ENCODE measurements around the gene CD2AP. TPM values are rescaled to one million over a fixed set of nuclear protein-coding genes. Genes with fewer than 3 reads are reported as not detected.

CD2AP gene
- total RNA-seq, 1 donor from 2014 or later = 23.6 TPM

- intact Hi-C loops (cut with DNase I) = no loop called here
- Histone ChIP-seq H3K9me3 (no peaks in the 10 kb centered on the region), H3K36me3 (no peaks in the 10 kb centered on the region), H3K27me3 (no peaks in the 10 kb centered on the region), H3K4me1 (no peaks in the 10 kb centered on the region), H3K27ac (no peak overlapping the region), H3K4me3 (no peak overlapping the region)
- TF ChIP-seq POLR2A (IDR thresholded peaks at IDR 0.05) = no peak
- TF ChIP-seq POLR2AphosphoS5 (IDR thresholded peaks at IDR 0.05; ENCODE audit: insufficient read depth in 1 of 2, low read depth in 1 of 2) = no peak
- TF ChIP-seq, protein P1, sequence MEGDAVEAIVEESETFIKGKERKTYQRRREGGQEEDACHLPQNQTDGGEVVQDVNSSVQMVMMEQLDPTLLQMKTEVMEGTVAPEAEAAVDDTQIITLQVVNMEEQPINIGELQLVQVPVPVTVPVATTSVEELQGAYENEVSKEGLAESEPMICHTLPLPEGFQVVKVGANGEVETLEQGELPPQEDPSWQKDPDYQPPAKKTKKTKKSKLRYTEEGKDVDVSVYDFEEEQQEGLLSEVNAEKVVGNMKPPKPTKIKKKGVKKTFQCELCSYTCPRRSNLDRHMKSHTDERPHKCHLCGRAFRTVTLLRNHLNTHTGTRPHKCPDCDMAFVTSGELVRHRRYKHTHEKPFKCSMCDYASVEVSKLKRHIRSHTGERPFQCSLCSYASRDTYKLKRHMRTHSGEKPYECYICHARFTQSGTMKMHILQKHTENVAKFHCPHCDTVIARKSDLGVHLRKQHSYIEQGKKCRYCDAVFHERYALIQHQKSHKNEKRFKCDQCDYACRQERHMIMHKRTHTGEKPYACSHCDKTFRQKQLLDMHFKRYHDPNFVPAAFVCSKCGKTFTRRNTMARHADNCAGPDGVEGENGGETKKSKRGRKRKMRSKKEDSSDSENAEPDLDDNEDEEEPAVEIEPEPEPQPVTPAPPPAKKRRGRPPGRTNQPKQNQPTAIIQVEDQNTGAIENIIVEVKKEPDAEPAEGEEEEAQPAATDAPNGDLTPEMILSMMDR (IDR thresholded peaks at IDR 0.05) = no peak
- DNase-seq (ENCODE audit: extremely low spot score in 2 of 2) = no peak
Measured at GRCh38 chr6:47452899-47453298, 24.7 kb upstream of the CD2AP start.

GRCh38 chr6:47453372-47453936, 24.1 kb upstream of the CD2AP start:
- no peak for DNase-seq (ENCODE audit: extremely low spot score in 2 of 2)
- H3K27me3 ChIP-seq = no peaks in the 10 kb centered on the region
- H3K27ac ChIP-seq = no peak overlapping the region
- no peaks in the 10 kb centered on the region for H3K9me3 ChIP-seq
- TF ChIP-seq, protein P1 (IDR thresholded peaks at IDR 0.05) = no peak
- TF ChIP-seq POLR2A (IDR thresholded peaks at IDR 0.05) (no peak), POLR2AphosphoS5 (IDR thresholded peaks at IDR 0.05; ENCODE audit: insufficient read depth in 1 of 2, low read depth in 1 of 2) (no peak)
- H3K36me3 ChIP-seq = no peaks in the 10 kb centered on the region
- intact Hi-C loops (cut with DNase I) = no loop called here
- no peaks in the 10 kb centered on the region for H3K4me1 ChIP-seq
- no peak overlapping the region for H3K4me3 ChIP-seq

DNA sequence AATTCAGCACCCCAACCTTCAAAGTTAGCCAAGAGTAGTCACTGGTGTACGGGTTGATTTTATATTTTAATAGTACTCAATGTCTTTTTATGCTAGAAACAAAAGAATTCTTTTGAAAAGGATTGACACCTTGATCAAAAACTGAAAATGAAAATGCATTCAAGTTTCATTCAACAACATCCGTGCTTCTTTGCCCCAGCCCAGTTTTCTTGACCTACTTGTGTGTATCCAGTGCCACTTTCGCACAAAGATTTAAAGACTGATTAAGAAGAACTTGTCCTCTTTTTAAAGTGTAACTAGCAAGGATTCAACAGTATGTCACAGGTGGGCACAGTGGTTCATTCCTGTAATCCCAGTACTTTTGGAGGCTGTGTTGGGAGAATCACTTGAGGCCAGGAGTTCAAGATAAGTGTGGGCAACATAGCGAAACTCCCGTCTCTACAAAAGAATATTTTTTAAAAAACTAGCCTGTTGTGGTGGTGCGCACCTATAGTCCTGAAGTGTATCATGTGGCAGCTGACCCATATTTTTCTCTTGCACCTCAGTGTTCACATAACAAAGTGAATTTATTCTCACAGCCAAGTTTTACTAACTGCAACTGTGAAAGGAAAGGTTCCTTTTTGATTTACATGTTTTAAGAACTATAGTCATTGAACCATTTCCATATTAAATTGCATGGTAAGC, 22.7 kb upstream of the CD2AP start:
- intact Hi-C loops (cut with DNase I) = loop anchor here (5.0 kb wide), 1 partner anchor 1928 kb away; no protein-coding TSS in a partner anchor
- TF ChIP-seq, protein P1 (IDR thresholded peaks at IDR 0.05) = no peak
- TF ChIP-seq POLR2AphosphoS5 (IDR thresholded peaks at IDR 0.05; ENCODE audit: insufficient read depth in 1 of 2, low read depth in 1 of 2) (no peak), POLR2A (IDR thresholded peaks at IDR 0.05) (no peak)
- Histone ChIP-seq H3K4me3 (no peak overlapping the region), H3K9me3 (no peaks in the 10 kb centered on the region), H3K27me3 (no peaks in the 10 kb centered on the region), H3K4me1 (no peaks in the 10 kb centered on the region), H3K27ac (no peak overlapping the region), H3K36me3 (no peaks in the 10 kb centered on the region)
- DNase-seq (ENCODE audit: extremely low spot score in 2 of 2) = no peak

DNA sequence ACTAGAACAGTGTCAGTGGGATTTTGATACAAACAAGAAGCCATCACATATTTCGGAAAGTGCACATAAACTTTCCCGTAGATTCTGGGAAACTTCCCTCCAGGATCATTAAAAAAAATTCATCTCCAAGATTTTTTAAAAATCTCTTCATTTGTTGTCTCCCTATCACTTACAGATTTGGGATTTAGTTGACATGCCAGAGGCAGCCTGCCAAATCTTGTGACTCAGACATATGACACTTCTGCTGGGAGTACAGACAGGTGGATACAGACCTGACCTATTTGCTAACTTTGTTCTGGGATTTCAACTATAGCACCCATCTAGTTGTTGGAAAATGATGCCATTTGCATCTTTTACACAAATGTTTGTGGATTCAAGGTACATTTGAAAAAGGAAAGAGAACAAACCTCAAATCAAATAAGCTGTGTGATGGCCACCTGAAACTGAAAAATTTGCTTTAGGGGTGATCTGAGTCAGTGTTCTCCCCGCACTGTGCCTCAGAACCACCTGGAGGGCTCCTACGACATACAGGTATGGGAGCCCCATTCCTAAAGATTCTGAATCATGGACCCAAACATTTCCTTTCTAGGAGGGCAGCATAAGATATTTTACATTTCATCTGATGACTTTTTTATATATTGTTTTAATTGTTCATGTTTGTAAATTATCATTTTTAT, 21.9 kb upstream of the CD2AP start:
- intact Hi-C loops (cut with DNase I) = loop anchor here (5.0 kb wide), 1 partner anchor 1928 kb away; no protein-coding TSS in a partner anchor
- Histone ChIP-seq H3K4me1 (no peaks in the 10 kb centered on the region), H3K27ac (no peak overlapping the region), H3K4me3 (no peak overlapping the region), H3K9me3 (no peaks in the 10 kb centered on the region), H3K27me3 (no peaks in the 10 kb centered on the region), H3K36me3 (no peaks in the 10 kb centered on the region)
- no peak for DNase-seq (ENCODE audit: extremely low spot score in 2 of 2)
- TF ChIP-seq POLR2AphosphoS5 (IDR thresholded peaks at IDR 0.05; ENCODE audit: insufficient read depth in 1 of 2, low read depth in 1 of 2) = no peak
- no peak for TF ChIP-seq POLR2A (IDR thresholded peaks at IDR 0.05)
- TF ChIP-seq, protein P1 (IDR thresholded peaks at IDR 0.05) = no peak

All from vagina (tissue), 2 donors.